SK-N-SH (cell line): Measurements from ENCODE around the gene EID3. TPM values are rescaled to one million over a fixed set of nuclear protein-coding genes. Genes with fewer than 3 reads are reported as not detected.

Experiments
- CTCF ChIA-PET: fragments of 300-600, 350-600 bp; formaldehyde crosslinking; extraction: SDS; loops from one replicate; lab custom pipeline; 2021; lab: Yijun Ruan, JAX
- POLR2A ChIA-PET: fragments of 350-600 bp; sonication (Branson Sonifier 250); formaldehyde crosslinking; extraction: SDS; loops from one replicate; lab custom pipeline; 2020; ENCODE audit warnings: antibody characterized with exemption, inconsistent platforms; lab: Yijun Ruan, JAX
- DNase-seq: peaks from one replicate; pipeline ENCODE4 v3.0.0; 2012
- H2AFZ ChIP-seq: fragments of 200-600 bp; sonication (generic); 2 replicates; pipeline ENCODE4 v1.8.1; 2016; ENCODE audit warnings: antibody characterized with exemption, mild to moderate bottlenecking, low read depth
- H3F3A ChIP-seq: fragments of 200-600 bp; sonication (generic); replicated peaks from 2 replicates; pipeline ENCODE3; 2016; ENCODE audit warnings: antibody characterized with exemption, mild to moderate bottlenecking; ENCODE audit not compliant: insufficient read depth
- H3K27ac ChIP-seq, 2 experiments: fragments of 200-500 bp in 1 of 2; fragments of 200-600 bp in 1 of 2; sonication (Bioruptor generic) in 1 of 2; sonication (generic), shearing (Covaris generic) in 1 of 2; 2 replicates each; pipeline versions ENCODE4 v1.5.1 to v1.6.1; 2014 to 2016; ENCODE audit warnings: low read depth in 2 of 2, inconsistent platforms in 1 of 2, low read length in 1 of 2, mild to moderate bottlenecking in 1 of 2, mixed read lengths in 1 of 2
- H3K27me3 ChIP-seq: fragments of 200-600 bp; sonication (generic), shearing (Covaris generic); 2 replicates; pipeline ENCODE4 v1.6.1; 2016; ENCODE audit warnings: mixed run types; ENCODE audit not compliant: insufficient read depth
- H3K36me3 ChIP-seq, 2 experiments: fragments of 200-500 bp in 1 of 2; fragments of 200-600 bp in 1 of 2; sonication (Bioruptor generic) in 1 of 2; sonication (generic) in 1 of 2; replicated peaks in 1 of 2; 2 replicates each; pipeline versions ENCODE3 to v1.5.1; 2014 to 2016; ENCODE audit warnings: low read length in 1 of 2, mild to moderate bottlenecking in 1 of 2; ENCODE audit not compliant: insufficient read depth in 2 of 2, control insufficient read depth in 1 of 2
- H3K4me1 ChIP-seq, 2 experiments: fragments of 200-500 bp in 1 of 2; fragments of 200-600 bp in 1 of 2; sonication (Bioruptor generic) in 1 of 2; sonication (generic), shearing (Covaris generic) in 1 of 2; 2 replicates each; pipeline versions ENCODE4 v1.5.1 to v1.6.1; 2014 to 2016; ENCODE audit warnings: low read depth in 1 of 2, low read length in 1 of 2, mixed run types in 1 of 2; ENCODE audit not compliant: insufficient read depth in 2 of 2, control insufficient read depth in 1 of 2
- H3K4me2 ChIP-seq: fragments of 200-600 bp; sonication (generic), shearing (Covaris generic); 2 replicates; pipeline ENCODE4 v1.6.1; 2017; ENCODE audit warnings: mixed run types
- H3K4me3 ChIP-seq, 2 experiments: fragments of 200-500 bp in 1 of 2; fragments of 200-600 bp in 1 of 2; sonication (Bioruptor generic) in 1 of 2; sonication (generic), shearing (Covaris generic) in 1 of 2; 2 replicates each; pipeline versions ENCODE4 v1.5.1 to v1.8.1; 2014 to 2016; ENCODE audit warnings: low read depth in 2 of 2, inconsistent platforms in 1 of 2, low read length in 1 of 2, mild to moderate bottlenecking in 1 of 2, mixed read lengths in 1 of 2, moderate library complexity in 1 of 2
- H3K79me2 ChIP-seq: fragments of 200-600 bp; sonication (generic); 2 replicates; pipeline ENCODE4 v1.8.1; 2017; ENCODE audit warnings: mild to moderate bottlenecking; ENCODE audit not compliant: insufficient read depth
- H3K9ac ChIP-seq: fragments of 200-600 bp; sonication (generic); 2 replicates; pipeline ENCODE4 v1.6.1; 2017; ENCODE audit warnings: mixed run types
- H3K9me2 ChIP-seq: fragments of 200-600 bp; sonication (generic); 2 replicates; pipeline ENCODE4 v1.6.1; 2017; ENCODE audit warnings: mixed run types
- H3K9me3 ChIP-seq: fragments of 200-600 bp; sonication (generic); 2 replicates; pipeline ENCODE4 v1.6.1; 2017; ENCODE audit warnings: mixed run types, mild to moderate bottlenecking, moderate library complexity
- H4K20me1 ChIP-seq: fragments of 200-600 bp; sonication (generic); 2 replicates; pipeline ENCODE4 v1.6.1; 2017; ENCODE audit warnings: mild to moderate bottlenecking, mixed run types; ENCODE audit not compliant: insufficient read depth
- CTCF ChIP-seq: fragments of 200-600 bp; sonication (generic); IDR thresholded peaks from 2 replicates; pipeline ENCODE4 v1.6.1; 2017; ENCODE audit warnings: antibody characterized with exemption, mild to moderate bottlenecking, moderate library complexity
- FOSL2 ChIP-seq: IDR thresholded peaks from 2 replicates; pipeline ENCODE4 v1.4.0; 2012; ENCODE audit warnings: low read depth, mild to moderate bottlenecking, moderate library complexity, borderline replicate concordance
- GABPA ChIP-seq: IDR thresholded peaks from 2 replicates; pipeline ENCODE4 v1.4.0; 2012; ENCODE audit warnings: low read depth, mild to moderate bottlenecking
- GATA2 ChIP-seq: sonication (generic); formaldehyde crosslinking; IDR thresholded peaks from 2 replicates; pipeline ENCODE4 v1.5.0; 2020; ENCODE audit warnings: mild to moderate bottlenecking, missing genetic modification reagents
- IRF3 ChIP-seq: fragments of 150-350 bp; IDR thresholded peaks from 2 replicates; pipeline ENCODE4 v1.6.1; 2016; ENCODE audit warnings: mild to moderate bottlenecking, low read depth, low read length
- JUND ChIP-seq: IDR thresholded peaks from 2 replicates; pipeline ENCODE4 v1.4.0; 2012
- PBX3 ChIP-seq: IDR thresholded peaks from 2 replicates; pipeline ENCODE4; 2012
- POLR2AphosphoS5 ChIP-seq: IDR thresholded peaks from 2 replicates; pipeline ENCODE4 v1.6.1; 2012; ENCODE audit warnings: low read depth, low read length
- RAD21 ChIP-seq: IDR thresholded peaks from 2 replicates; pipeline ENCODE4 v1.6.1; 2012; ENCODE audit warnings: mild to moderate bottlenecking, low read length
- RCOR1 ChIP-seq: fragments of 150-350 bp; IDR thresholded peaks from 2 replicates; pipeline ENCODE4 v1.6.1; 2017; ENCODE audit warnings: antibody characterized with exemption, low read length
- REST ChIP-seq: IDR thresholded peaks from 2 replicates; pipeline ENCODE4 v1.6.1; 2012; ENCODE audit warnings: mild to moderate bottlenecking, low read depth, low read length, moderate library complexity
- TAF1 ChIP-seq: IDR thresholded peaks from 2 replicates; pipeline ENCODE4 v1.6.1; 2012; ENCODE audit warnings: low read depth, mild to moderate bottlenecking, low read length, moderate library complexity, borderline replicate concordance
- TCF12 ChIP-seq: IDR thresholded peaks from 2 replicates; pipeline ENCODE4 v1.4.0; 2012
- TEAD4 ChIP-seq: IDR thresholded peaks from 2 replicates; pipeline ENCODE4 v1.4.0; 2012; ENCODE audit warnings: mild to moderate bottlenecking, borderline replicate concordance; ENCODE audit not compliant: insufficient read depth
- USF2 ChIP-seq: fragments of 150-350 bp; IDR thresholded peaks from 2 replicates; pipeline ENCODE4 v1.6.1; 2017; ENCODE audit warnings: antibody characterized with exemption, low read length, low read depth, borderline replicate concordance
- YY1 ChIP-seq: IDR thresholded peaks from 2 replicates; pipeline ENCODE4 v1.4.0; 2012; ENCODE audit warnings: low read depth, mild to moderate bottlenecking
- WGBS: methylation state at CpG from one replicate; pipeline ENCODE4 v1.1.6; 2017; ENCODE audit warnings: low lambda C conversion rate; 5-methylcytosine and 5-hydroxymethylcytosine counted together
- polyA plus RNA-seq, 3 experiments: library from polyadenylated mRNA; depleted of rRNA; stranded (reverse); fragments of >200 nt; gene quantifications; 2 replicates each; pipeline ENCODE4 v1.2.3, GENCODE V29; 2012

The EID3 gene
- polyA plus RNA-seq, 1 of the 3 experiments (the other 2 are of a cell fraction), result 0.92 TPM

GRCh38 chr12:104280111-104280510 lies 23.4 kb upstream of the EID3 start:
- DNase-seq, result no peak
- no peaks in the 10 kb centered on the region for H4K20me1 ChIP-seq
- H3K9me2 ChIP-seq, result no peaks in the 10 kb centered on the region
- H3K79me2 ChIP-seq, result no peaks in the 10 kb centered on the region
- H3K9me3 ChIP-seq, result no peaks in the 10 kb centered on the region
- peaks cover 0 to 10% of the 10 kb centered on the region in 2 experiments; a peak in 1 of 4 replicates for H3K4me1 ChIP-seq
- POLR2A ChIA-PET, result no interaction called here
- no peaks in the 10 kb centered on the region for H3K36me3 ChIP-seq
- peak overlapping the region in 1 of 2 experiments; percentile 35; a peak in 2 of 4 replicates for H3K4me3 ChIP-seq
- H3K4me2 ChIP-seq, result peak overlapping the region; percentile 70
- TF ChIP-seq USF2 (no peak), POLR2AphosphoS5 (no peak), REST (no peak), RAD21 (no peak), CTCF (no peak), FOSL2 (no peak), GATA2 (CRISPR knock-in tag) (no peak), PBX3 (no peak), RCOR1 (no peak), TEAD4 (no peak), YY1 (no peak), GABPA (no peak), TAF1 (no peak), IRF3 (no peak), TCF12 (no peak), JUND (no peak)
- peak overlapping the region in 1 of 2 experiments; percentile 89; a peak in 2 of 4 replicates for H3K27ac ChIP-seq
- H3K27me3 ChIP-seq, result no peaks in the 10 kb centered on the region
- peaks cover 27% of the 10 kb centered on the region for H3F3A ChIP-seq
- H3K9ac ChIP-seq, result peak overlapping the region; percentile 71
- peak overlapping the region; percentile 61; the same call in 1 of the 2 replicates for H2AFZ ChIP-seq
- CTCF ChIA-PET, result no interaction called here
- 91% methylated on average over 1 of the region's 1 CpG for WGBS
